Ectodermal cell (in vitro differentiated cells): ENCODE measurements around the gene DENND2A.
"Not testable (repeated sequence)": the region's sequence is repeated elsewhere in the genome, so short reads cannot be mapped to it uniquely, and the experiment has no call there.

Experiments
- H3K27ac ChIP-seq: 2 replicates; pipeline ENCODE4 v1.7.0; 2013; ENCODE audit warnings: mild to moderate bottlenecking, low read depth, low read length; ENCODE audit not compliant: insufficient read depth, poor library complexity, severe bottlenecking
- H3K27me3 ChIP-seq: 2 replicates; pipeline ENCODE4 v1.7.0; 2013; ENCODE audit warnings: mild to moderate bottlenecking, low read length; ENCODE audit not compliant: insufficient read depth, control insufficient read depth, poor library complexity, severe bottlenecking
- H3K36me3 ChIP-seq: one replicate; pipeline ENCODE4 v1.7.0; 2013; ENCODE audit warnings: low read length; ENCODE audit not compliant: control insufficient read depth, insufficient read depth
- H3K4me1 ChIP-seq: one replicate; pipeline ENCODE4 v1.7.0; 2013; ENCODE audit warnings: low read length; ENCODE audit not compliant: control insufficient read depth, insufficient read depth
- H3K4me3 ChIP-seq: 2 replicates; pipeline ENCODE4 v1.7.0; 2013; ENCODE audit warnings: low read depth, low read length, control low read depth; ENCODE audit not compliant: insufficient read depth
- H3K9me3 ChIP-seq: 2 replicates; pipeline ENCODE4 v1.7.0; 2013; ENCODE audit warnings: mild to moderate bottlenecking, low read length, moderate library complexity; ENCODE audit not compliant: control insufficient read depth
- WGBS, 2 experiments: methylation state at CpG; one replicate each; pipeline ENCODE4 v1.1.7; 2013; ENCODE audit warnings: missing lambda C conversion rate in 2 of 2; 5-methylcytosine and 5-hydroxymethylcytosine counted together

The DENND2A gene

GRCh38 chr7:140619915-140620510, 20.6 kb downstream of the DENND2A start:
- H3K9me3 ChIP-seq, H3K4me3 ChIP-seq, H3K4me1 ChIP-seq, H3K27me3 ChIP-seq, H3K36me3 ChIP-seq, H3K27ac ChIP-seq: not testable (repeated sequence)
- WGBS, 2 experiments = 91 to 94% methylated on average over 10 to 11 of the region's 11 CpGs

GRCh38 chr7:140619176-140619575, 21.4 kb downstream of the DENND2A start:
- Histone ChIP-seq H3K36me3 (no peaks in the 10 kb centered on the region), H3K4me3 (no peak overlapping the region), H3K27me3 (no peaks in the 10 kb centered on the region), H3K27ac (no peak overlapping the region), H3K4me1 (no peaks in the 10 kb centered on the region), H3K9me3 (no peaks in the 10 kb centered on the region)
- 69 to 100% methylated on average over 1 of the region's 1 CpG for WGBS, 2 experiments

- Histone ChIP-seq H3K4me1 (no peaks in the 10 kb centered on the region), H3K27me3 (no peaks in the 10 kb centered on the region), H3K9me3 (no peaks in the 10 kb centered on the region), H3K36me3 (no peaks in the 10 kb centered on the region), H3K27ac (no peak overlapping the region), H3K4me3 (no peak overlapping the region)
- 92 to 96% methylated on average over 5 of the region's 5 CpGs for WGBS, 2 experiments
These were observed 22.3 kb downstream of the DENND2A start for GRCh38 chr7:140618306-140618705.

GRCh38 chr7:140617081-140617480, 23.5 kb downstream of the DENND2A start:
- Histone ChIP-seq H3K27me3 (no peaks in the 10 kb centered on the region), H3K9me3 (no peaks in the 10 kb centered on the region), H3K4me3 (no peak overlapping the region), H3K27ac (no peak overlapping the region), H3K36me3 (no peaks in the 10 kb centered on the region), H3K4me1 (no peaks in the 10 kb centered on the region)
- WGBS, 2 experiments = 93 to 94% methylated on average over 7 of the region's 7 CpGs

GRCh38 chr7:140616328-140616727, 24.3 kb downstream of the DENND2A start:
- Histone ChIP-seq H3K27ac (no peak overlapping the region), H3K4me1 (no peaks in the 10 kb centered on the region), H3K9me3 (no peaks in the 10 kb centered on the region), H3K27me3 (no peaks in the 10 kb centered on the region), H3K36me3 (no peaks in the 10 kb centered on the region), H3K4me3 (no peak overlapping the region)
- WGBS, 2 experiments = 91 to 94% methylated on average over 3 to 4 of the region's 4 CpGs

GRCh38 chr7:140611641-140612040, 29.0 kb downstream of the DENND2A start:
- Histone ChIP-seq H3K4me1 (no peaks in the 10 kb centered on the region), H3K4me3 (no peak overlapping the region), H3K27ac (no peak overlapping the region), H3K9me3 (no peaks in the 10 kb centered on the region), H3K36me3 (no peaks in the 10 kb centered on the region), H3K27me3 (no peaks in the 10 kb centered on the region)
- 93 to 95% methylated on average over 8 of the region's 8 CpGs for WGBS, 2 experiments

GRCh38 chr7:140610204-140611165, 30.1 kb downstream of the DENND2A start:
- H3K9me3 ChIP-seq = no peaks in the 10 kb centered on the region
- WGBS, 2 experiments = 91 to 92% methylated on average over 11 to 12 of the region's 12 CpGs
- H3K27me3 ChIP-seq = no peaks in the 10 kb centered on the region
- H3K27ac ChIP-seq = no peak overlapping the region
- no peaks in the 10 kb centered on the region for H3K36me3 ChIP-seq
- H3K4me3 ChIP-seq = no peak overlapping the region
- no peaks in the 10 kb centered on the region for H3K4me1 ChIP-seq

GRCh38 chr7:140609646-140610045, 31.0 kb downstream of the DENND2A start:
- no peaks in the 10 kb centered on the region for H3K27me3 ChIP-seq
- H3K4me3 ChIP-seq = no peak overlapping the region
- H3K9me3 ChIP-seq = no peaks in the 10 kb centered on the region
- no peaks in the 10 kb centered on the region for H3K4me1 ChIP-seq
- WGBS, 2 experiments = 92 to 98% methylated on average over 2 of the region's 2 CpGs
- no peak overlapping the region for H3K27ac ChIP-seq
- no peaks in the 10 kb centered on the region for H3K36me3 ChIP-seq

- Histone ChIP-seq H3K36me3 (no peaks in the 10 kb centered on the region), H3K27ac (no peak overlapping the region), H3K9me3 (no peaks in the 10 kb centered on the region), H3K4me1 (no peaks in the 10 kb centered on the region), H3K27me3 (no peaks in the 10 kb centered on the region), H3K4me3 (no peak overlapping the region)
- WGBS, 2 experiments = 88 to 89% methylated on average over 7 of the region's 7 CpGs
These were observed 33.1 kb downstream of the DENND2A start for GRCh38 chr7:140607441-140607989.

GRCh38 chr7:140605337-140605736, 35.3 kb downstream of the DENND2A start:
- WGBS, 2 experiments = 83 to 87% methylated on average over 5 of the region's 5 CpGs
- Histone ChIP-seq H3K9me3 (no peaks in the 10 kb centered on the region), H3K27ac (no peak overlapping the region), H3K36me3 (no peaks in the 10 kb centered on the region), H3K4me3 (no peak overlapping the region), H3K4me1 (no peaks in the 10 kb centered on the region), H3K27me3 (no peaks in the 10 kb centered on the region)
